K562 (cell line): Measurements from ENCODE around the gene ETHE1.

Experiments used
- ETV6 ChIP-seq, 3 experiments: fragments of 150-350 bp in 1 of 3; sonication (generic) in 1 of 3; formaldehyde crosslinking in 1 of 3; IDR thresholded peaks; 2 replicates each; pipeline versions ENCODE4 v1.6.1 to v1.8.0; 2014 to 2022; ENCODE audit warnings: borderline replicate concordance in 2 of 3, low read depth in 2 of 3, antibody characterized with exemption in 1 of 3, low read length in 1 of 3, mild to moderate bottlenecking in 1 of 3, missing genetic modification reagents in 1 of 3
- PRMT5 ChIP-seq: sonication (generic); formaldehyde crosslinking; IDR thresholded peaks from 2 replicates; pipeline ENCODE4 v1.5.0; 2020; ENCODE audit warnings: missing genetic modification reagents
- TF ChIP-seq, protein P1 (sequence below): IDR thresholded peaks from 2 replicates; pipeline ENCODE4 v1.6.1; 2012; ENCODE audit warnings: low read depth, low read length, improper control_type of control experiment, borderline replicate concordance

DNA sequence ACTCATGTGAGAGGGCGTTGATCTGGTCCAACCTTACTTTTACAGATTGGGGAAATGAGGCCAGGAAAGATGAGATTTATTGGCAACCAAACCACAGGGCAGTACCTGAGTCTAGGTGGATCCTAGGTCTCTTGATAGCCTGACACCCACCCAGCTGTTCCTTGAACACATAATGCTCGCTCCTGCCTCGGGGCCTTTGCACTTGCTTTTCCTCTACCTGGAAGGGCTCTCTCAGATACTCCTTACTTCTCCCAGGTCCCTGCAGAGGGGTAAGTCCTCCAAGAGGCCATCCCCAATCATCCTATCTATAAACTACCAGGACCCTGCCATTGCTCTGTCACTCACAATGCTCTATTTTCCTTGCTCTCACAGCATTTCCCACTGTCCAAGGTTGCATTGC is 13.4 kb upstream of the ETHE1 start:
- TF ChIP-seq PRMT5 (CRISPR knock-in tag) (no peak), ETV6 (IDR thresholded peaks at IDR 0.05; ENCODE audit: borderline replicate concordance in 1 of 2, low read depth in 2 of 2, low read length in 1 of 2) (no peak), ETV6 (CRISPR knock-in tag; IDR thresholded peaks at IDR 0.05; ENCODE audit: borderline replicate concordance) (no peak)
- TF ChIP-seq, protein P1, sequence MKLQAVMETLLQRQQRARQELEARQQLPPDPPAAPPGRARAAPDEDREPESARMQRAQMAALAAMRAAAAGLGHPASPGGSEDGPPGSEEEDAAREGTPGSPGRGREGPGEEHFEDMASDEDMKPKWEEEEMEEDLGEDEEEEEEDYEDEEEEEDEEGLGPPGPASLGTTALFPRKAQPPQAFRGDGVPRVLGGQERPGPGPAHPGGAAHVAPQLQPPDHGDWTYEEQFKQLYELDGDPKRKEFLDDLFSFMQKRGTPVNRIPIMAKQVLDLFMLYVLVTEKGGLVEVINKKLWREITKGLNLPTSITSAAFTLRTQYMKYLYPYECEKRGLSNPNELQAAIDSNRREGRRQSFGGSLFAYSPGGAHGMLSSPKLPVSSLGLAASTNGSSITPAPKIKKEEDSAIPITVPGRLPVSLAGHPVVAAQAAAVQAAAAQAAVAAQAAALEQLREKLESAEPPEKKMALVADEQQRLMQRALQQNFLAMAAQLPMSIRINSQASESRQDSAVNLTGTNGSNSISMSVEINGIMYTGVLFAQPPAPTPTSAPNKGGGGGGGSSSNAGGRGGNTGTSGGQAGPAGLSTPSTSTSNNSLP = no peak
